Measurements from ENCODE around the gene CCDC47.
A peak's percentile ranks its signal among the peaks of the same experiment; 100 is the strongest.

Gene CCDC47

GRCh38 chr17:63696381-63696961 lies 76.9 kb downstream of the CCDC47 start:
- peak; percentile 72 for DNase-seq

GRCh38 chr17:63695889-63696288 lies 77.5 kb downstream of the CCDC47 start:
- no peak for DNase-seq
